Measurements from ENCODE around the gene NCKIPSD.

NCKIPSD gene

GRCh38 chr3:48678566-48679380 lies 6.9 kb downstream of the NCKIPSD start:
- DNase-seq (ENCODE audit: low read depth, low spot score): no peak

DNA sequence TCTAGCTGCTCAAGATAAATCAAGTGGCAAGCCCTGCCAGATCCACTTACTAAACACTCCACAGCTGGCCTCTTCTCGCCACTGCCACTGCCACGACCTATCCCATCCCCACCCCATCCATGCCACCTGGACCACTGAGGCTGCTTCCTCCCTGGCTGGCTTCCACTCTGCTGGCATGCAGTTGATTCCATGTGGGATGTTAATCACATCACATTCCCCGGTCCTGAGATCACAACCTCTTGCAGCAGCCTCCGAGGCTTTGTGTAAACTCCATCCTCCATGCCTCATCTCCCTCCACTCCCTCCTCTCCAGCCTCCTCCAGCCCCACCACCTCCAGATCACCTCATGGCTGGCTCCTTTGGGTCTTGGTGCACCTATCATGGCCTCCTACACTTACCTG lies 7.7 kb downstream of the NCKIPSD start:
- no peak for DNase-seq (ENCODE audit: low read depth, low spot score)

- DNase-seq (ENCODE audit: low read depth, low spot score): no peak
These were observed 11.2 kb downstream of the NCKIPSD start for GRCh38 chr3:48674505-48674904.

- DNase-seq (ENCODE audit: low read depth, low spot score): no peak
These were observed 13.2 kb downstream of the NCKIPSD start for GRCh38 chr3:48672522-48672921.

GRCh38 chr3:48664929-48665328 lies 20.8 kb downstream of the NCKIPSD start:
- DNase-seq (ENCODE audit: low read depth, low spot score): no peak

DNA sequence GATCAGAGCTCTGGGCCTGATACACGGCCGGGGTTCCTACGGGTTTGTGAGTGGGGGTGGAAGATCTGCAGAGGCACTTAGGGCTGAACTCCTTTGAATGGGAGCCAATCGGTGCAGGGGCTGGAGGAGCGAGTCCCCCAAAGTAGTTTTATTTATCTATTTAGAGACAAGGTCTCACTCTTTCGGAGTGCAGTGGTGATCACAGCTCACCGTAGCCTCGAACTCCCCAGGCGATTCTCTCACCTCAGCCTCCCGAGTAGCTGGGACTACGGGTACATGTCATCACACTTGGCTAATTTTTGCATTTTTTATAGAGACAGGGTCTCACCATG lies 21.4 kb downstream of the NCKIPSD start:
- DNase-seq (ENCODE audit: low read depth, low spot score): no peak

GRCh38 chr3:48663489-48664312 lies 22.0 kb downstream of the NCKIPSD start:
- DNase-seq (ENCODE audit: low read depth, low spot score): peak; percentile 74

DNA sequence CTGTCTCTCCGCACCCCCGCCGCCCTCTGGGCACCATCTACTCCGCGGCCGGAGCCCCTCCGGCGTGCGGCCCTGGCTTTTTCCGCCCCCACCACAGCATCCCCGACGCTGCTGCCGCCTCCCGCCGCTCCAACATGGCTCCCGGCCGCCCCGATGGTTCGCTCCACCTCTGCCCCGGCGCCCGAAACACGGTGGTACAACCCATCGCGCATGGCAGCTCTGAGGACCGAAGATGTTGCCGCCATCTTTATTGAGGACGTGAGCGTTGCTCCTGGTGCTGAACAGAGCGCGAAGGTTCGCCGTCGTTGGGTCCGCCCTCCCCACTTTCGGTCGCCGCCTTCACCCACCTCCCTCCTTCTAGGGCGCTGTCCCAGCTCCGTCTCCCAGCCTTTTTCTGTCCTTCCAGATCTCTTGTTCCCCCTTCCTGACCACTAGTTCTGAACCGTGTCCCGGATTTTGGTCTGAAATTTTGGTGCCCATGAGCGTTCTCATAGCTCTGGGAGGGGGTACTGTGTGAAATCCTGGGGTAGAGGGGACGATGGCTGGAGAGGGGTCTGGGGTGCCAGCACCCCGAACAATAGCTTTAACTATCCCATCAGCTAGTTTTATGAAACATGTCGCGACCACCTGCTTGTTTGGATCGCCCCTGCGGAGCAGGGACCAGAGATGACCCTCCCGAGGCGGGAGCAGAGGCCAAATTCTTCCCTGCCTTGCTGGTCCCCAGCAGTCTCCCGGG lies 22.8 kb downstream of the NCKIPSD start, which contains the start of gene CELSR3:
Gene CELSR3, minus strand, starts transcription at position 134 of the 736 bp plus-strand sequence. CDS start 252 bp downstream, outside the sequence.
- no peak for DNase-seq (ENCODE audit: low read depth, low spot score)

- no peak for DNase-seq (ENCODE audit: low read depth, low spot score)
These were observed 23.5 kb downstream of the NCKIPSD start for GRCh38 chr3:48662145-48662752.

- no peak for DNase-seq (ENCODE audit: low read depth, low spot score)
These were observed 24.1 kb downstream of the NCKIPSD start for GRCh38 chr3:48661501-48662144.

- no peak for DNase-seq (ENCODE audit: low read depth, low spot score)
These were observed 24.8 kb downstream of the NCKIPSD start for GRCh38 chr3:48660800-48661400.

GRCh38 chr3:48656841-48657281 lies 28.9 kb downstream of the NCKIPSD start:
- DNase-seq (ENCODE audit: low read depth, low spot score): no peak

DNA sequence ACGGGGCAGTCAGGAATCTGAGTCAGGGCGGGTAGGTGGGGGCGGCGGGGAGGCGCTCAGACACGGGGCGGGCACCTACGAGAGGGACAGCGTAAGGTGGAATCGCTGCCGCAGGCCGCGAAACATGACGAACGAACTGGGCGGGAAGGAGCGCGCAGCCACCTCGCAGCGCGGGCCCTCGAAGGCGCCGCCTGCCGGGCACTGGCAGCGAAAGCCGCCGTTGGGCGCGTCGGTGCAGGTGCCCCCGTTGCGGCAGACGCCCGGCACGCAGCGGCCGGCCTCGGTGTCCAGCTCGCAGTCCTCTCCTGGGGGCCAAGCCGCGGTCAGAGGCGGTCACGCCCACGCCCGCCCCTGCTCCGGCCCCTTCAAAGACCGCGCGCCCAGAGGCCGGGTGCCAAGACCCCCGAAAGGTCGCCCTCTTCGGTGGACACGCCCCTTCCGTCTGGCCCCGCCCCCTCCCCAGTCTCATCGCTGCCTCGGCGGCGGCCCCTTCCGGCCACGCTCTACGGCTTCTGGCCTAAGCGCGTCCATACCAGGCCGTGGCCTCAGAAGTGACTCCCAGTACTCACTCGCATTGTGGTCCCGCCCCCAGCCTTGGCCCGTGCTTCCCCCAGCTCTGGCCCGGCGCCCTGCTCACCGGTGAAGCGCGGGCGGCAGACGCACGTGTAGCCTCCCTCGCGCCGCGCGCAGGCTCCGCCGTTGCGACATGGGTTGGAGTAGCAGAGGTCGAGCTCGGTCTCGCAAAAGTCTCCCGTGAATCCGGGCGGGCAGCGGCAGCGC lies 29.5 kb downstream of the NCKIPSD start:
- DNase-seq (ENCODE audit: low read depth, low spot score): no peak

DNA sequence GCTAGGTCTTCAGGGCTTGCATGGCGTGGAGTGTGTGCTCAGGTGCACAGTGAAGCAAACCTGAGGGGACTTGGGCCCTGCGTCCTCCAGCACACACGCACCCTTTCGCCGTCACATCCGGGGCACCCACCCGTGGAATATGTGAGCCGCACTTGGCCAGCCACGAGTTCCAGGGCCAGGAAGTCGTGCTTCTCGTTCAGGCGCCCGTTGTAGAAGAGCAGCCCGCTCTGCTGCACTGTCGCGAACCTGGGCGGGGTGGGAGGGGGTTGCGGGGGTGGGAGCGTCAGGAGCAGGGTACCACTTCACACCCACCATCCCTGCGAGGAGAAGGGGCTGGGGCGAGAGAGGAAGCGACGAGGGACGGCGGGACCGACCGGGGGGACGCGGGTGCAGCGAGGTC lies 30.1 kb downstream of the NCKIPSD start:
- no peak for DNase-seq (ENCODE audit: low read depth, low spot score)

DNA sequence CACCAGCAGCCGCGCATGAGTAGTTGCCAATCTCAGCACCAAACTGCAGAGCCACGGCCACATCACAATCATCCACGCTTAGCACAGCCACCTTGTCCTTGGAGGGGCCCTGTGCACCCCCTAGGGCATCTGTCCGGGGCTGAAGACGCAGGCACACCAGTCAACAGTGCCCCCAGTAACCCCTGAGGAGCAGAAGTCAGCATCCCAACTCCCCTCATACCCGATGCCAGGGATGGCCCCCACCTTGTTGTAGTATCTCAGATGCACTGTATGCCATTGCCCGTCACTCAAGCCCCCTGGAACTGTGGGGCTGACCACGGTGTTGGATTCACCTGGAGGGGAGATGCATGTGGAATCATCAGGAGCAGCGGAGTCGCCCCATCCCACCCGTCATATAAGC lies 30.7 kb downstream of the NCKIPSD start:
- DNase-seq (ENCODE audit: low read depth, low spot score): no peak

DNA sequence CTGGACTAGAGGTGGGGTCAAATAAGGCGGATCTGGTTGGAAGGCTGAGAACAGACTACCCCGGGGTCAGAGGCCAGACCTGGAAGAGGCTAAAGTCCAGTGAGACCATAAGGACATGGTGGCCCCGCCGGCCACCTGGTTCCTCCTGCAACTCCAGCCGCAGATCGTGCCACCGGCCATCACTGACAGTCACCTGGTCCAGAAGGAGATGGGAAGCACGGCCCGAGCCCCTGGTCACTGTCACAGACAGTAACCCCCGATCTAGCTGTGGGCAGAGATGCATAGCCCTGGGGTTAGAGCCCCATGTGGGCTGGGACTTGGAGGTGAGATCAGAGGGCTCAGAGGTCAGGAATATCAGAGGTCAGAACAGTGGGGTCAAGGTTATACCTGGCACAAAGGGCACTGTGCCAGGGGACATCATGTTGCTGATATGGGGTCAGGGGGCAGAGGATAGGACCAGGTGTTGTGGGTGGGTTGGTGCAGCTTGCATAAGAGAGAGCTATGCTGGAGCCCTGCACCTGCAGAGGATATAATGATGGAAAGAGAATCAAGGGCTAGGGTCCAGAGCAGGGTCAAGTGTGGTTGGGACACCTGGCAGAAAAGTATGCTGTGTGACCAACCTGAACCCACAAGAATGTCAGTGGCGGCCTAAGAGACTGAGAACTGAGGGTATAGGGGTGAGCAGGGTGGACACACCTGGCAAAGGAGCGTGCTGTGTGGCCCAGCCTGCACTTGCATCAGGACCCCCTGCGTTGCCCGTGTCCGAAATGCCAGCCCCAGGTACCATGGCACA lies 32.6 kb downstream of the NCKIPSD start:
- DNase-seq (ENCODE audit: low read depth, low spot score): no peak

GRCh38 chr3:48651771-48652170 lies 33.9 kb downstream of the NCKIPSD start:
- no peak for DNase-seq (ENCODE audit: low read depth, low spot score)

DNA sequence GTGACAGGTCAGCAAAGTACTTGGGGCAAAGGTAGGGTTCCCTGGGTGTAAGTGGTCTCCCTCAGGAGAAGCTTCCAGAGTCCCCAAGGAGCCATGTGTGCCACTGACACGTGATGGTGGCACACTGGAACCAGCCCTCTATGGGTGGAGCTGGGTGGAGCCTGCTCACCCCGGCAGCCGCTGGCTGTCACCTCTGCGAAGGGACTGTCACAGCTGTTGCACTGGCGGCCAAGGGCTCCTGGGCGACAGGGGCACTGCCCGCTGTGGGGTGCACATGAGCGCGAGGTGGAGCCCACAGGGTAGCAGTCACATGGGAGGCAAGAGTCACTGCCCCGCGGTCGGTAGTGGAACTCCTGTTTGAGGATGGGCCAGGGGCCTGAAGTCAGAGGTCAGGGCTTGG lies 35.0 kb downstream of the NCKIPSD start:
- DNase-seq (ENCODE audit: low read depth, low spot score): no peak

DNA sequence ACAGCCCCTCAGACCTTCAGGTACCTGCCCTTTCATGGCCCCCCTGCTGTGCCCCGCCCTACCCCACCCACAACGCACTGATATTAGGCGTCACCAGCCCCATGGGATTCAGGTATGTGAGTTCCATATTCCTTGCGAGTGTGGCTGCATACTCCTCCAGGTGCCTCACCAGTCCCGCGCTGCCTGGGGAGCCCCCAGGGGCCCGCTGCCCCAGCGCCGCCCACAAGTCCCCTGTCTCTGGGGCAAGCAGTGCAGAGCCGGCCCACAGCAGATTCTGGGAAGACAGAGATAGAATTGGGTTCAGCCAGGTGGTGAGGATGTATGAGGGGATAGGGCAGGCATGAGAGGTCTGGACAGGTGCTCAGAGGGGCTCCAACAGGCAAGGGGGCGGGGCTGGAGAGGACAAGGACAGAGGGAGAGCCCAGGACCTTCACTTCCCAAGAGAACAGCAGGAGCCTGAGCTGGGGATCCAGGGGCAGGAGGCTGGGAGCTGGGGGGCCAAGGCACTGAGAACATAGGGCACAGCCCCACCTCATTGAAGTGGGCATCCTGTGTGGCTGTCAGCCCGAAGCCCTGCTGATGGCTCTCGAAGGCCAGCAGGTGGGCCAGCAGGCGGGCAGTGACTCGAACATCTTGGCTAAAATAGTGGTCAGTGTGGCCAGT lies 37.4 kb downstream of the NCKIPSD start:
- no peak for DNase-seq (ENCODE audit: low read depth, low spot score)
